ENCODE results near the gene HARS2.
"Not testable (repeated sequence)": the region's sequence is repeated elsewhere in the genome, so short reads cannot be mapped to it uniquely, and the experiment has no call there.

DNA sequence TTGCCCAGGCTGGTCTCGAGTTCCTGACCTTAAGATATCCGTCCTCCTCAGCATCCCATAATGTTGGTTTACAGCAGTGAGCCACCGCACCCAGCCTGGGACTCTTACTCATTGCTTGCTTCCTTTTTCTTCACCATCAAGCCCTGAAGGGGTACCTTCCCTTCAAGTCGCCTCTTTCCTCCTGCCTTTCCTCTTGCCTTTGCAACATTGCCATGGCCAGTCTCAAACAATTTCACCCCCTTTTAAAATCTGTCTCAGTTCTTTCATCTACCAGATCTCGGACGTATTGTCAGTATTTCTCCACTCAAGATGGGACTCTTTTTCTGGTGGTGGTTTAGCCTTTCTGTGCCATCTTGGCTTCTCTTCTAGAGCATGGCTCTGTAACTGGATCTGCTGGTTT lies 29.5 kb downstream of the HARS2 start:
- TF ChIP-seq POLR2AphosphoS5, POLR2A (IDR thresholded peaks at IDR 0.05): not testable (repeated sequence)
- TF ChIP-seq, protein P1, sequence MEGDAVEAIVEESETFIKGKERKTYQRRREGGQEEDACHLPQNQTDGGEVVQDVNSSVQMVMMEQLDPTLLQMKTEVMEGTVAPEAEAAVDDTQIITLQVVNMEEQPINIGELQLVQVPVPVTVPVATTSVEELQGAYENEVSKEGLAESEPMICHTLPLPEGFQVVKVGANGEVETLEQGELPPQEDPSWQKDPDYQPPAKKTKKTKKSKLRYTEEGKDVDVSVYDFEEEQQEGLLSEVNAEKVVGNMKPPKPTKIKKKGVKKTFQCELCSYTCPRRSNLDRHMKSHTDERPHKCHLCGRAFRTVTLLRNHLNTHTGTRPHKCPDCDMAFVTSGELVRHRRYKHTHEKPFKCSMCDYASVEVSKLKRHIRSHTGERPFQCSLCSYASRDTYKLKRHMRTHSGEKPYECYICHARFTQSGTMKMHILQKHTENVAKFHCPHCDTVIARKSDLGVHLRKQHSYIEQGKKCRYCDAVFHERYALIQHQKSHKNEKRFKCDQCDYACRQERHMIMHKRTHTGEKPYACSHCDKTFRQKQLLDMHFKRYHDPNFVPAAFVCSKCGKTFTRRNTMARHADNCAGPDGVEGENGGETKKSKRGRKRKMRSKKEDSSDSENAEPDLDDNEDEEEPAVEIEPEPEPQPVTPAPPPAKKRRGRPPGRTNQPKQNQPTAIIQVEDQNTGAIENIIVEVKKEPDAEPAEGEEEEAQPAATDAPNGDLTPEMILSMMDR (IDR thresholded peaks at IDR 0.05) = not testable (repeated sequence)

Measured in gastroesophageal sphincter (tissue), 3 donors.